ENCODE measurements around the gene PDCL2. TPM values are rescaled to one million over a fixed set of nuclear protein-coding genes. Genes with fewer than 3 reads are reported as not detected.

Gene PDCL2
- total RNA-seq, 1 donor from 2014 or later: not detected

GRCh38 chr4:55538531-55538930, 53.5 kb downstream of the PDCL2 start:
- no peak for DNase-seq

- DNase-seq: no peak
Measured at GRCh38 chr4:55534306-55534705, 57.7 kb downstream of the PDCL2 start.

- no peak for DNase-seq
Measured at GRCh38 chr4:55530691-55531090, 61.4 kb downstream of the PDCL2 start.

DNA sequence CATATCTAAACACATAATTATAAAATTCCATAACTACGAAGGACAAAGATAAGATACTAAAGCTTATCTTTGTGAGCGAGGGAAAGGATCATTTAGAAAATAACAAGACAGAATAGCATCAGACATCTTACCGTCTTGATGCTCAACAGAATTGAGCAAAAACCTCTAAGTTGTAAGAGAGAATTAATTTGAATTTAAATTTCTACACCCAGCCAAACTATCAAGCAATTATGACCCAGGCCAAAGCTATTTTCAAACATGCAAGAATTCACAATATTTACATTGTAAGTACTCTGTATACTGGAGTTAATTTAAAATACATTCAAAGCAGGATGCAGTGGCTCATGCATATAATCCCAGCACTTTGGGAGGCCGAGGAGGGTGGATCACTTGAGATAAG, 61.9 kb downstream of the PDCL2 start:
- DNase-seq: no peak

- no peak for DNase-seq
Measured at GRCh38 chr4:55528491-55528890, 63.6 kb downstream of the PDCL2 start.

DNA sequence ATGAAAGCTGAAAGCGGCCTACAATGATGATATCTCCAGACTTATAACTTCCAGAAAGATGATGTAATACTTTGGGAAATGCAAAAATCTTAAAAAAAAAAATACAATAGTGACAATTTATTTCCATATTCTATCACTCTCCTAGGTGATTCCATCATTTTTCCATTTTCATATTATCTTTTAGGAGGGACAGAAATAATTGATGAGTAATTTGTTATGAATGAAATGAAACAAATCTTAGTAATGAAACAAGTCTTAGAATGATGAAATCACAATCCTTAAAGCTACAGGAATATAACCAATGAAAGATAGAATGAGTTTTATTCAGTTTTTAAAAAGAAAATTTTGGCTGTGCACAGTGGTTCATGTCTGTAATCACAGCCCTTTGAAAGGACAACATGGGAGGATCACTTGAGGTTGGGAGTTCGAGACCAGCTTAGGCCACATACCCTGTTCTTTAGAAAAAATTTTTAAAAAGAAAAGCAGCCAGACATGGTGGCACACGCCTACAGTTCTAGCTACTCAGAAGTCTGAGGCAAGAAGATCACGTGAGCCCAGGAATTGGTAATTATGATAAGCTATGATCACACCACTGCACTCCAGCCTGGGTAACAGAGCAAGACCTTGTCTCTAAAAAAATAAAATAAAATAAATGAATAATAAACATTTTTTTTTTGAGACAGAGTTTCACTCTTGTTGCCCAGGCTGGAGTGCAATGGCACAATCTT, 67.0 kb downstream of the PDCL2 start:
- DNase-seq: no peak

- no peak for DNase-seq
Measured at GRCh38 chr4:55518442-55518841, 73.6 kb downstream of the PDCL2 start.

- no peak for DNase-seq
Measured at GRCh38 chr4:55517526-55518229, 74.4 kb downstream of the PDCL2 start.

- no peak for DNase-seq
Measured at GRCh38 chr4:55512922-55513571, 79.0 kb downstream of the PDCL2 start.

GRCh38 chr4:55512077-55512476, 80.0 kb downstream of the PDCL2 start:
- no peak for DNase-seq

- no peak for DNase-seq
Measured at GRCh38 chr4:55510685-55511084, 81.4 kb downstream of the PDCL2 start.

GRCh38 chr4:55509266-55509665, 82.8 kb downstream of the PDCL2 start:
- DNase-seq: no peak

DNA sequence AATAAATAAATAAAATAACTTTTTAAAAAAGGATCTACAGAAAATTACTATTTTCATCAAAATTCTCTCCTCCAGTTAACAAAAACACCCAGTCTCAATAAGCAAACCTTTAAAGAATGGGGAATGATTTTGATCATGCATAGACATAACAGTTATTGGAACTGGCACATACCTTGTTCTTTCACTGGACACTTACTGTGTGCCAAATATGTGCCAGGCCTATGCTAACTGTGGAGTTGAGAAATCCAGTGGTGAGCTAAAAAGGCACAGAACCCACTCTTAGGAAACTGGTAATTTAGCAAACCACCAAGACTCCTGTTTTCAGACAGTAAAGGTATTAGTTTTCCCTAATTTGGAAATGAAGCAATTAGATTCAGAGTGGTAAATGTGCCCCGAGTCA, 84.4 kb downstream of the PDCL2 start:
- no peak for DNase-seq

Other genes starting within 250 kb of the PDCL2 start
- gene SRD5A3, start 246.0 kb downstream of the PDCL2 start, total RNA-seq: 9.2 and 12.7 TPM in 2 replicates
- gene TMEM165, start 196.3 kb downstream of the PDCL2 start, total RNA-seq: 129 and 169 TPM in 2 replicates
- gene CLOCK, start 45.3 kb downstream of the PDCL2 start, total RNA-seq: 20.3 and 26.0 TPM in 2 replicates
- 0.23 TPM in 1 of 2 replicates, not detected in the other for gene NMU, start 44.1 kb upstream of the PDCL2 start, total RNA-seq
- not detected in 2 replicates for gene EXOC1L, start 227.5 kb upstream of the PDCL2 start, total RNA-seq